ENCODE data around the gene ATP8B4.

Gene ATP8B4

DNA sequence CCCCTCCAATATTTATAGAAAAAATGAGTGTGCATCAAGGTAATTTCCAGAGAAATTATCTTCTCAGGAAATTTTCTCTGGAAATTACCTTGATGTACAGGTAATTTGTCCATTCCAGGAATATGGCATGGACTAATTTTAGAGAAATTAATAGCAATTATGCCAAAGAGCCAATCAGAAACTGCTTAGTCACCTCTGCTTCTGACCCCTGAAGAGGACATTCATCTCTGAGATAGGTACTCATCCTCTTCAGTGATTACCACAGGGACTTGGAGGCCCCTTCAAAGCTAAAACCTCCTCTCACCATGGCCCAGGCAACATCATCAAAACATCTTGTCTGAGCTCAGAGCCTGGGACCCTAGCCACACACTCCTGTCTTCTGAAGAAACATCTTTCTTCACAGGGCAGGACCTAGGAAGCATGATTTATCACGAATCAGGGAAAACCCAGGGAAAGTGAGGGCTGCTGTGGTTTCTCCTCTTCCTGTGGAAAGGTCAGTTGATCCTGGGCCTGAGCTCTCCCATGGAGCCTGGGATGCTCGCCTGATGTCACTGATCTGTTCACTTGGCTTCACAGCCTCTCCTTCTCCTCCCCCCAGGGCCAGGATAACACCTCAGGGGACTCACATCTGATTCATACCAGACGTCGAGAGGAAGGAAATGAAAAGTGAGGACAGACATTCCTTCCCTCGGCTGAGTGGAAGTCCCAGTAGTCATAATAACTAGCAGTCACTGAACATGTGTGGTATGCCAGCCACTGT is 287.6 kb downstream of the ATP8B4 start:
- H3K4me3 ChIP-seq (ENCODE audit: low read depth, low read length): no peak overlapping the region
- TF ChIP-seq CTCF (IDR thresholded peaks at IDR 0.05; ENCODE audit: low read depth, low read length) (no peak), POLR2A (IDR thresholded peaks at IDR 0.05; ENCODE audit: extremely low read depth, insufficient read length) (no peak), MYC (IDR thresholded peaks at IDR 0.05; ENCODE audit: low read depth, low read length) (no peak)
- TF ChIP-seq, protein P1, sequence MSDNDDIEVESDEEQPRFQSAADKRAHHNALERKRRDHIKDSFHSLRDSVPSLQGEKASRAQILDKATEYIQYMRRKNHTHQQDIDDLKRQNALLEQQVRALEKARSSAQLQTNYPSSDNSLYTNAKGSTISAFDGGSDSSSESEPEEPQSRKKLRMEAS (IDR thresholded peaks at IDR 0.05; ENCODE audit: low read depth, low read length): no peak
- no peak for DNase-seq (ENCODE audit: low read depth)

- TF ChIP-seq MYC (IDR thresholded peaks at IDR 0.05; ENCODE audit: low read depth, low read length) (no peak), CTCF (IDR thresholded peaks at IDR 0.05; ENCODE audit: low read depth, low read length) (no peak), POLR2A (IDR thresholded peaks at IDR 0.05; ENCODE audit: extremely low read depth, insufficient read length) (no peak)
- TF ChIP-seq, protein P1 (IDR thresholded peaks at IDR 0.05; ENCODE audit: low read depth, low read length): no peak
- no peak for DNase-seq (ENCODE audit: low read depth)
- H3K4me3 ChIP-seq (ENCODE audit: low read depth, low read length): no peak overlapping the region
Observed at GRCh38 chr15:49830391-49830790, 288.6 kb downstream of the ATP8B4 start.

DNA sequence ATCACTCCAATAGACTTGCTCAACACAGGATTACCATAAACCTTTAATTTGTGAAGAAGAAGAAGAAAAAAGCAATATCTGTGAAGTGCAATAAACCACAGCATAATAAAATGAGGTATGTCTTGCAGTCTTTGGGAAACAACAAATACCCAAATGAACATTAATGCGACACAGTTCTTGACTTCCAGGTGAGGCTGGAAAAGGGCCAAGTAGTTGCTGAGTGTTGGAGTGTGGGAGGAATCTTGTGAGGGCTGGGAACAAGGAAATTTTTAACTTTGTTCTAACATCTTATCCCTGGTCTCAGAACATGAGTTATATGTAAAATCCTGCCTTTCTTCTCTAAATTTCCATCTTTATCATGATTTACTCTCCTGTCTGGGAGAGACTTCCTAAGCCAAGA is 291.7 kb downstream of the ATP8B4 start:
- no peak for DNase-seq (ENCODE audit: low read depth)
- H3K4me3 ChIP-seq (ENCODE audit: low read depth, low read length): no peak overlapping the region
- TF ChIP-seq MYC (IDR thresholded peaks at IDR 0.05; ENCODE audit: low read depth, low read length) (no peak), POLR2A (IDR thresholded peaks at IDR 0.05; ENCODE audit: extremely low read depth, insufficient read length) (no peak), CTCF (IDR thresholded peaks at IDR 0.05; ENCODE audit: low read depth, low read length) (no peak)
- TF ChIP-seq, protein P1 (IDR thresholded peaks at IDR 0.05; ENCODE audit: low read depth, low read length): no peak

DNA sequence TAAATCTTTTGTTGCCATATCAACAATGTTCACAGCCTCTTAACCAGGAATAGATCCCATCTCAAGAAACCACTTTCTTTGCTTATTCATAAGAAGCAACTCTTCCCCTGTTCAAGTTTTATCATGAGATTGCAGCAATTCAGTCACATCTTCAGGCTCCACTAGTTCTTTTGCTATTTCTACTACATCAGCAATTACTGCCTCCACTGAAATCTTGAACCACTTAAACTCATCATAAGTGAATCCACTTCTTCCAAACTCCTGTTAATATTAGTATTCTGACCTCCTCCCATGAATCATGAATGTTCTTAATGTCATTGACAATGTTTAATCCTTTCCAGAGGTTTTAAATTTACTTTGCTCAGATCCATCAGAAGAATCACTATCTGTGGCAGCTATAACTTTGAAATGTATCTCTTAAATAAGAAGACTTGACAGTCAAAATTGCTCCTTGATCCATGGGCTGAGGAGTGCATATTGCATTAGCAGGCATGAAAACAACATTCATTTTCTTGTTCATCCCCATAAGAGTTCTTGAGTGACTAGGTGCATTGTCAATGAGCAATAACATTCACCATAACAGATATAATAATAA is 292.3 kb downstream of the ATP8B4 start:
- no peak overlapping the region for H3K4me3 ChIP-seq (ENCODE audit: low read depth, low read length)
- TF ChIP-seq, protein P1 (IDR thresholded peaks at IDR 0.05; ENCODE audit: low read depth, low read length): no peak
- TF ChIP-seq POLR2A (IDR thresholded peaks at IDR 0.05; ENCODE audit: extremely low read depth, insufficient read length): no peak
- no peak for TF ChIP-seq CTCF (IDR thresholded peaks at IDR 0.05; ENCODE audit: low read depth, low read length)
- TF ChIP-seq MYC (IDR thresholded peaks at IDR 0.05; ENCODE audit: low read depth, low read length): no peak
- no peak for DNase-seq (ENCODE audit: low read depth)

DNA sequence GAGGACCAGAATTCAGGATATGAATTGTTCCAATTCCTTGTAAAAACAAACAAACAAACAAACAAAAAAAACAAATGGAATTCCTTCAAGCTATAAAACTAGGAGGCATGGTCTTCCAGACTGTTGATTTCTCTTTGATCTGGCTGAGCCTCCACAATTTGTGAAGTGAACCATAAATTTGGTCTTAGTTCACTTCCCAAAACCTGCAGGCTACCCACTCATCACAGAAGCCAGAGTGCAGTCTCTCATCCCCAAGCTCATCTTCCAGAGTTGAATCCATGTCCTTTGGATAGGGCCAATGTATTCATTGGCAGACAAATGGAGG is 294.3 kb downstream of the ATP8B4 start:
- TF ChIP-seq POLR2A (IDR thresholded peaks at IDR 0.05; ENCODE audit: extremely low read depth, insufficient read length) (no peak), MYC (IDR thresholded peaks at IDR 0.05; ENCODE audit: low read depth, low read length) (no peak), CTCF (IDR thresholded peaks at IDR 0.05; ENCODE audit: low read depth, low read length) (no peak)
- TF ChIP-seq, protein P1 (IDR thresholded peaks at IDR 0.05; ENCODE audit: low read depth, low read length): no peak
- DNase-seq (ENCODE audit: low read depth): no peak
- H3K4me3 ChIP-seq (ENCODE audit: low read depth, low read length): no peak overlapping the region

Data from NB4 (cell line).